Stimulated activated CD4-positive, alpha-beta T cell treated with anti-CD3 and anti-CD28 coated beads, Interleukin-15, amount 100 ng/mL, for 1 hour (primary cell): ENCODE results near the gene PRKN.
"Not testable (repeated sequence)": the region's sequence is repeated elsewhere in the genome, so short reads cannot be mapped to it uniquely, and the experiment has no call there.

Source experiments
- DNase-seq, 2 donors: peaks; one replicate each; pipeline ENCODE4 v3.0.0-alpha.2; 2020; ENCODE audit warnings: low read depth in 1 of 2, low spot score in 1 of 2

Gene PRKN

GRCh38 chr6:161536224-161536630, 1191.3 kb downstream of the PRKN start:
- no peak for DNase-seq

GRCh38 chr6:161534264-161534873, 1193.2 kb downstream of the PRKN start:
- DNase-seq: no peak

- DNase-seq: no peak
These were observed 1194.3 kb downstream of the PRKN start for GRCh38 chr6:161533266-161533665.

GRCh38 chr6:161532536-161532935, 1195.0 kb downstream of the PRKN start:
- DNase-seq: no peak

DNA sequence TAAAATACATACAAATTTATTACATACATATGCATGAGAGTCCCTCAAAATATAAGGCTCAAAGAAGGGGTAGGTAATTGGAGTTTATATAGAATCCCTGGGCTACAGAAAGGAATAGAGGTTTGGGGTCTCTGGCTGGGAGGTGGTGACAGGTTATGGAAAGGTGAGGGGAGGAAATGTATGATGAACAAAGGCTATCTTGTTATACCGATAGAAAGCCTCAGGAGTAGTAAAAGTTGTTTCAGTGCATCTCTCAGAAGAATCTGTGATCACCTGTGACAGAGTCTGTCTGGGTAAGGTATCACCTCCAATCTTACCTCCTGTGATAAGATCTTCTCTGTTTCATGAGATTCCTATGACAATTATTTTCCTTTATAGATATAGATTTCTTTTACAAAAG, 1200.8 kb downstream of the PRKN start:
- DNase-seq: no peak

DNA sequence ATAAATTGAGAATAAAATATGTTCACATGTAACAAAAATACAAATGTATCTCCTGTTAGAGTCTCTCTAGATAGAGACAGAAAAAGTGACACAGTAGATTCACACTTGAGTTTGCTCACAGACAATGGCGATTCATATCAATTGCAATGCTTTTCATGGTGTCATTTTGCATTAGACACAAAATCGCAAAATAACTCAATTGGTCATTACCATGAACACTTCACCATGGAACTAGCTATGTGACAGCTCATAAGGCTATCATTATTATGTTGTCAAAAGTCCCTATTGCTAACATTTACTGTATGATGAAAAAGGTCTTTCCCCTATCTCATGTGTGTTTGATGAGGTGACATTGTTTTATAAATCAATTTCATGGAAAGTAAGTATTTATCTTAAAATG, 1204.2 kb downstream of the PRKN start:
- DNase-seq: no peak

GRCh38 chr6:161522276-161522675, 1205.3 kb downstream of the PRKN start:
- no peak for DNase-seq

DNA sequence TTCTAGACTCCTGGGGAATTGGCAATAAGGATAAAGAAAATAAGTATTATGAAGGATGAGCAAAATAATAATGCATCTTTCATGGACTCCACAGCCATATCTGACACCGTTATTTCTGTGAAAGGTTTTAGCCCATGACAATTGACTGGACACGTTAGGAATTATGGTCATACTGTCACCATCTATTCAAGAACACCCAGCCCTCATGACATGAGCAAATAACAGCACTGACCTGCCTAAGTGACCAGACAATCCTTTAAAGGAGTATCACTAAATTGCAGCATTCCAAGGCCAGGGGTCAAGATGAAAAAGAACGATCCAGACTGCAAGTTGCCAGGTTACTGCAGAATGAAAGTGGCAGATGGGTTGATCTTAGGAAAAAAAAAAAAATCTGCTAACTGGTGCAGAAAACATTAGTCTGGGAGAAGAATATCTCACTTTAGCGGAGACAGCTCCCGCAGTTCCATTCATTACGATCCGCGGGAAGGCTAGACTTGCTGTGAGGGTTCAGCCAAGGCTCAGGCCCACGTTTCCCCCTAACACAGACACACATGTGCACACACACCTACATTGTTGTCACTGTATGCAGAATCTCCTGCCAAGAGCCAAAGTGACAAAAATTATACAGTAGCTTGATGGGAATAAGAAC, 1216.0 kb downstream of the PRKN start:
- no peak for DNase-seq

DNA sequence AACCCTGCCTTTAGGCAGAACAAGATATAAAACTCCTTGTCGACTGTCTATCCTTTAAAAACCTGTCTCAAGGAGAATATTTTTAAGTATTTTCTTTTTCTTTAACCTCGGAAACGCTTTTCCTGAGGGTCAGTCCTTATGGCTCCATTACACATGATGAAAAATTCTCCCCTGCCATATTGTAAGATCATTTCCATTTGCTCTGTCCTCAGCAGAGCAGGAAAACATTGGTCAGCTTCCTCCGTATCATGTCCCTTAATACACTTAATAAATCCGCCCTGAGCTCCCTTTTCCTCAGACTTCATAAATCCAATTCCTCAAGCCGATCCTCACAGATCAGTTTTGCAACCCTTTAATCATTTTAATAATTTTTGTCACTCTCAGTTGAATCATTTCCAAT, 1219.2 kb downstream of the PRKN start:
- DNase-seq: no peak

DNA sequence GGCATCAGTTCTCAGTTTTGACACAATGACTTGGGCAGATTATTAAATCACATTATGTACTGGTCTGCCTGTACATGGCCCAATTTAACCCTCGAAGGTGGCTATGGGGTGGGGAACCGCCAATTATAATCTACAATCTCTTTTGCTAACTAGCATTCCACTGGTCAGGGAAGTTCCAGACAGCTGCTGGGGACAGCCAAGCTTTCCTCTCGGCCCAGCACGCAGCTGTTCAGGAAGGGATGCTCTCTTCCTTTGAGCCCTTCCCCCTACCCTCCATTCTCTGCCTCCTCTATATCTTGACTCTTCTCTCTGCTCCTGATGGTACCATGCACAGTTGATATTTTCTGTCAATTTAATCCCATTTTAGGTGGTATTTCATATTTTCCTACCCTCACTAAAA, 1220.2 kb downstream of the PRKN start:
- no peak for DNase-seq

DNA sequence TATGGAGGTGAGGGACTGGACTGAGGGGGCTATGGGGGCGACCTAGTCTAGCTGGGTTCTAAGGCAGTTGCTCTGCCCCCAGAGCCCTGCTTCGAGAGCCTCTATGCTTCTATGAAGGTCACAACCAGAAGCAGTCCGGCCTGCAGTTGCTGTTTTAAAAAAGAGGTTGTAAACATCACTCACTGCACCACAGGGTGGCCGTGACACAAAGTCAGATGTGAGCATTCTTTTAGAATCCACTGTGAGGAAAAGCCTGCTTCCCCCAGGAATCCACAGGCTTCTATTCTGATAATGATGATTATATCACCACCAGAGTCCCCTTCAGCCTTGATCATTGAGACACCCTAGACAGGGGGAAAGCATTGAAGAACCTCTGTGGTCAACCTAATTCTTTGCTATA, 1224.0 kb downstream of the PRKN start:
- DNase-seq: no peak

GRCh38 chr6:161498881-161499280, 1228.7 kb downstream of the PRKN start:
- no peak for DNase-seq

DNA sequence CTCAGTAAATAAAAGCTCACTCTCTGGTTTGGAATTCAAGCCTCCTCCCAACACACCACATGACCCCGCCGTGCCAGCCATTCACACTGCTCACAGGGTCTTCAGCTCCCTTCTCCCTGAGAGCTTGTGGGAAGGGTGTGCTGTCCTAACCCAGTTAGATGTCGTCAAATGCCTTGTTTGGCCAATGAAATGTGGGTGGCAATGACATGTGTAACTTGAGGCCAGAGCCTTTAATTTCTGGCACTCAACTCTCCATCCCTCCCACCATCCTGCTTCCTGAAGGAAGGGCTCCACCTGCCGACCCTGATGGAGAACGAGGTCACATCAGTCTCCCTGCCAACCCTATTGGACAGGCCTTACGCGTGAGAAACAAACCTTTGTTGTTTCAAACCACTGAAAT, 1229.2 kb downstream of the PRKN start:
- no peak for DNase-seq

DNA sequence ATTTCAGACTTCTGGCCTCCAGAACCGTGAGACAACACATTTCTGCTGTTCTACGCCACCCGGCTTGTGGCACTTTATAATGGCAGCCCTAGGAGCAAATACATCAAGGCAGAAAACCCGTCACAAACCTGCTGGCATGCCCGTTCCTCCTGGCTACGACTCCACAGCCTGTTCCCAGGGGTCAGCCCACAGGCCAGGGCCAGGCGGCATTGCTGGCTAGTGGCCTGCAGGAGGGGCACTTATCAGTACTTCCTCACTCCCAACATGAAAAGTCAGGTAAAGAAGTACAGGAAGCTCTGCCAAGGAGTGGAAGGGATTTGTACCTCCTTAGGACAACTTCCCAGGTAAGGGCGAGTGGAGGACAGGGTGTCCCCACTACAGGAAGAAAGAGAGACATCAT, 1230.6 kb downstream of the PRKN start:
- no peak for DNase-seq

DNA sequence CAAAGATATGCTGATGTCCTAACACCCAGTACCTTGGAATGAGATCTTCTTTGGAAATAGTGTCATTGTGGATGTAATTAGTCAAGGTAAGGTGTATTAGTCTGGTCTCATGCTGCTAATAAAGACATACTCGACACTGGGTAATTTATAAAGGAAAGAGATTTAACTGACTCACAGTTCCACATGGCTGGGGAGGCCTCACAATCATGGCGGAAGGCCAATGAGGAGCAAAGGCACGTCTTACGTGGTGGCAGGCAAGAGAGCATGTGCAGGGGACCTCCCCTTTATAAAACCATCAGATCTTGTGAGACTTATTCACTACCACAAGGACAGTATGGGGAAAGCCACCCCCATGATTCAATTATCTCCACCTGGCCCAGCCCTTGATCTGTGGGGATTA, 1231.3 kb downstream of the PRKN start:
- not testable (repeated sequence) for DNase-seq

DNA sequence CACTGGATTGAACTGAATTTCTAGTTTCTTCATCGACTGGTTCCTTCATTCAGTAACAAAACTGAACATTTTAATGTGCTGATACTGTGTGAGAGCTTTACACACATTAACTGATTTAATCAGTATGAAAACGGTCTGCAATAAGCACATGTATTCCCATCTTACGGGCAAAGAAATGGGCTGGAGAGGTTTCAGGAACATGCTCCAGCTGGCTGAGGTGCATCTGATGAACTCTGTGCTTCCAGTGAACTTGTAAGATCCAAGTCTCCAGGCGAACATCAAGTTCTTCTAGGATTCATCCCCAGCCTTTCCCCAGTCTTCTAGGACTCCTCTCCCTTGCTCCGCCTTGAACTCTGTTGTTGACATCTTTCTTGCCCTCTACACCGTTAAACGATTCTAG, 1233.0 kb downstream of the PRKN start:
- no peak for DNase-seq

DNA sequence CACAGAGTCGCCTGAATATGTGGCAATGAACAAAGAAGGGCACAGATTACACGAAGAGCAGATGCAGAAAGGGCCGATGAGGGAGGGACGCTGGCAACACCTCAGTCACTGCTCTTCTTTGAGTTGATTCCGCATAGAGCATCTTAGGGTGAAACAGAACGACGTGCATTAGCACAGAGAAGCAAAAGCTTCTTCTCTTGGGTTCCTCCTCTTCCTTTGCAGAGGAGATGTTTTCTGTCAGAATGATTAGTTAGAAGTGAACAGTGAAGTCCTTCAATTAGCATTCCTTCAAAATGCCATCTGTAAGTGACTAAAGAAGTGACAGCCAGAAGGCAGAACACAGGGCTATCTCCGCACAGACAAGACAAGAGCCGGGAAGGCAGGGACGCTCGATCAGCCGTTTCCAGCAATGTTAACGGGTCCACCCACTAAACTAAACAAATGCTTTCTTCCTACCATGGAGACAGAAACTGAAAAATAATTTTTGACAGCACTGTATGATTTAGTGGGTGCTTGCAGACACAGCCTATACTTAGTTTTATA, 1233.9 kb downstream of the PRKN start:
- DNase-seq: no peak

- DNase-seq: no peak
These were observed 1237.8 kb downstream of the PRKN start for GRCh38 chr6:161489626-161490306.

DNA sequence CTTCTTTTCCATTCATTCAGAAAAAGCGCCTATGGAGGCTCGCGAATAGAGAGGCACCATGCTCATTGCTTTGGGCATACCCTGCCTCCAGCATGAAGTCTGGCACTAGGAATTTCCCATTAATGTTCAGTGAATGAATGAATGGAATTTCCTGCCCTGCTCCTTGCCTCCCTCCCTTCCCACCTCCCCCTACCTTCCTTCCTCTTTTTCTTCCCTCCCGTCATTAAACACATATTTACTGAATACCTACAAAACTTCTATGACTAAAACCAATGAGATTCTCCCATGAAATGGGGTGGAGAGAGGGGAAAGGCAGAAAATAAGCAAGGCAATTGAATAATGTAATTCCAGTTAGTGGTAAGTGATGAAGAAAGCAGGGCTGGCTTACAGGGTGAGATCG, 1239.9 kb downstream of the PRKN start:
- DNase-seq: no peak

GRCh38 chr6:161487217-161487531, 1240.4 kb downstream of the PRKN start:
- DNase-seq: no peak

GRCh38 chr6:161486361-161487216, 1241.0 kb downstream of the PRKN start:
- DNase-seq: no peak

GRCh38 chr6:161482517-161482858, 1245.1 kb downstream of the PRKN start:
- no peak for DNase-seq
